Endothelial cell of umbilical vein (primary cell): Measurements from ENCODE around the gene TAF10. TPM values are rescaled to one million over a fixed set of nuclear protein-coding genes. Genes with fewer than 3 reads are reported as not detected.

ENCODE experiments used
- BruUV-seq: library from RNA; stranded (reverse); fragments of 400-500 nt; replicated peaks from 2 replicates; lab custom pipeline; 2021; lab: Mats Ljungman, UMichigan
- CTCF ChIA-PET: fragments of 300-600, 350-600 bp; sonication (Branson Sonifier 250); formaldehyde crosslinking; loops from one replicate; lab custom pipeline; 2021; ENCODE audit warnings: antibody characterized with exemption, inconsistent platforms; lab: Charles Lee
- POLR2A ChIA-PET: fragments of 300-600, 350-600 bp; sonication (Branson Sonifier 250); formaldehyde crosslinking; loops from one replicate; lab custom pipeline; 2021; ENCODE audit warnings: antibody characterized with exemption, inconsistent platforms; lab: Charles Lee
- DNase-seq: peaks from one replicate; pipeline ENCODE4 v3.0.0-alpha.2; 2011; ENCODE audit warnings: low read depth, low spot score
- FAIRE-seq: peaks from 2 replicates; lab custom pipeline; 2011; peaks lifted over from hg19 to GRCh38; lab: Jason Lieb, UNC
- H2AFZ ChIP-seq: 2 replicates; pipeline ENCODE4 v1.6.0; 2012; ENCODE audit warnings: low read depth, low read length, control low read depth, inconsistent platforms
- H3K27ac ChIP-seq: 2 replicates; pipeline ENCODE4 v1.5.1; 2011; ENCODE audit warnings: low read depth, mild to moderate bottlenecking, control low read depth, low read length, moderate library complexity; ENCODE audit not compliant: insufficient read depth
- H3K27me3 ChIP-seq, 2 experiments: 2 replicates each; pipeline versions ENCODE4 v1.6.0 to v1.6.1; 2011; ENCODE audit warnings: low read length in 2 of 2, mixed read lengths in 1 of 2; ENCODE audit not compliant: control insufficient read depth in 2 of 2, insufficient read depth in 2 of 2
- H3K36me3 ChIP-seq, 2 experiments: 2 replicates in 1 of 2; 3 replicates in 1 of 2; pipeline ENCODE4 v1.5.1; 2011; ENCODE audit warnings: low read length in 2 of 2, mild to moderate bottlenecking in 1 of 2, moderate library complexity in 1 of 2; ENCODE audit not compliant: control insufficient read depth in 2 of 2, insufficient read depth in 2 of 2; ENCODE audit errors: extremely low read depth in 1 of 2
- H3K4me1 ChIP-seq: 3 replicates; pipeline ENCODE4 v1.5.1; 2011; ENCODE audit warnings: mild to moderate bottlenecking, low read length; ENCODE audit not compliant: control insufficient read depth, insufficient read depth; ENCODE audit errors: extremely low read depth
- H3K4me2 ChIP-seq: 2 replicates; pipeline ENCODE4 v1.6.1; 2011; ENCODE audit warnings: low read length, control low read depth, mixed read lengths; ENCODE audit not compliant: insufficient read depth
- H3K4me3 ChIP-seq, 3 experiments: fragments of 200-600 bp in 1 of 3; sonication (generic), shearing (Covaris generic) in 1 of 3; replicated peaks in 1 of 3; 2 replicates each; pipeline ENCODE4 v1.5.1; 2011 to 2016; ENCODE audit warnings: control low read depth in 3 of 3, low read length in 3 of 3, mild to moderate bottlenecking in 2 of 3, inconsistent platforms in 1 of 3, low read depth in 1 of 3, moderate library complexity in 1 of 3; ENCODE audit not compliant: insufficient read depth in 1 of 3
- H3K79me2 ChIP-seq: 2 replicates; pipeline ENCODE4 v1.6.0; 2012; ENCODE audit warnings: low read length, inconsistent platforms; ENCODE audit not compliant: control insufficient read depth, insufficient read depth
- H3K9ac ChIP-seq: replicated peaks from 2 replicates; pipeline ENCODE3; 2011; ENCODE audit warnings: low read length, control low read depth; ENCODE audit not compliant: insufficient read depth; ENCODE audit errors: extremely low read depth
- H3K9me1 ChIP-seq: replicated peaks from 3 replicates; pipeline ENCODE4 v1.6.0; 2011; ENCODE audit warnings: mild to moderate bottlenecking, low read length; ENCODE audit not compliant: control insufficient read depth, insufficient read depth; ENCODE audit errors: extremely low read depth
- H3K9me3 ChIP-seq: replicated peaks from 2 replicates; pipeline ENCODE4 v1.5.1; 2012; ENCODE audit warnings: low read length, inconsistent platforms; ENCODE audit not compliant: control insufficient read depth, insufficient read depth
- H4K20me1 ChIP-seq: replicated peaks from 2 replicates; pipeline ENCODE3; 2011; ENCODE audit warnings: mild to moderate bottlenecking, low read length; ENCODE audit not compliant: control insufficient read depth, insufficient read depth; ENCODE audit errors: extremely low read depth
- EZH2 ChIP-seq: IDR thresholded peaks from 2 replicates; pipeline ENCODE4 v1.6.1; 2012; ENCODE audit warnings: borderline replicate concordance, low read depth, mild to moderate bottlenecking, moderate library complexity, low read length, inconsistent platforms; ENCODE audit not compliant: severe bottlenecking
- FOS ChIP-seq: IDR thresholded peaks from 2 replicates; pipeline ENCODE4 v1.6.1; 2011; ENCODE audit warnings: mild to moderate bottlenecking, low read length, moderate library complexity, borderline replicate concordance; ENCODE audit not compliant: insufficient read depth
- GATA2 ChIP-seq: IDR thresholded peaks from 2 replicates; pipeline ENCODE4 v1.7.0; 2011; ENCODE audit warnings: low read depth, mild to moderate bottlenecking, moderate library complexity, mixed read lengths, low read length; ENCODE audit not compliant: insufficient read length, insufficient read depth
- JUN ChIP-seq: IDR thresholded peaks from 2 replicates; pipeline ENCODE4 v1.6.1; 2011; ENCODE audit warnings: borderline replicate concordance, low read depth; ENCODE audit not compliant: insufficient read length, insufficient read depth
- MYC ChIP-seq: IDR thresholded peaks from one replicate; pipeline ENCODE4 v1.6.1; 2011; ENCODE audit warnings: mild to moderate bottlenecking, low read depth, low read length
- POLR2A ChIP-seq: IDR thresholded peaks from 2 replicates; pipeline ENCODE4 v1.6.1; 2012; ENCODE audit warnings: low read depth, mild to moderate bottlenecking, control low read depth, low read length
- POLR2AphosphoS5 ChIP-seq: IDR thresholded peaks from 2 replicates; pipeline ENCODE4 v1.6.1; 2012; ENCODE audit warnings: low read depth, mild to moderate bottlenecking, control low read depth, low read length, moderate library complexity; ENCODE audit not compliant: insufficient read depth
- dilution Hi-C: fragments of 300-500 bp; cut with MboI; formaldehyde crosslinking; loops from one replicate; pipeline ENCODE4 v1.15.0; 2019; ENCODE audit warnings: low sequenced_read_pairs; ENCODE audit not compliant: extremely low pct_ligation_motif_present
- intact Hi-C: fragments of 100-400 bp; cut with micrococcal nuclease; formaldehyde crosslinking; loops from one replicate; pipeline ENCODE4 v1.10.0; 2022
- polyA plus RNA-seq, 4 experiments: library from polyadenylated mRNA; depleted of rRNA in 3 of 4; stranded (reverse) in 3 of 4; unstranded in 1 of 4; fragments of >200 nt; gene quantifications; 2 replicates each; pipeline versions ENCODE4 v1.2.1 to v1.2.3, GENCODE V29; 2011 to 2012; ENCODE audit warnings: missing spikeins in 1 of 4
- total RNA-seq: library from RNA; stranded (reverse); gene quantifications from 2 replicates; pipeline ENCODE4 v1.2.3, GENCODE V29; 2021
- TF ChIP-seq, protein P1 (sequence below): IDR thresholded peaks from 2 replicates; pipeline ENCODE4 v1.6.1; 2011; ENCODE audit not compliant: insufficient read depth, insufficient read length
- TF ChIP-seq, protein P2 (sequence below), 2 donors: IDR thresholded peaks; 1 replicate in 1 of 2; 2 replicates in 1 of 2; pipeline ENCODE4 v1.5.1; 2011; ENCODE audit warnings: low read length in 2 of 2, mild to moderate bottlenecking in 2 of 2, moderate library complexity in 2 of 2, control low read depth in 1 of 2, inconsistent platforms in 1 of 2, low read depth in 1 of 2; ENCODE audit not compliant: insufficient read depth in 1 of 2; ENCODE audit errors: extremely low read depth in 1 of 2

Gene TAF10
- total and polyA plus RNA-seq, 2 donors (not counting 3 experiments of a cell fraction or from before 2014, with no cell fraction given), result 86.2 to 149 TPM

DNA sequence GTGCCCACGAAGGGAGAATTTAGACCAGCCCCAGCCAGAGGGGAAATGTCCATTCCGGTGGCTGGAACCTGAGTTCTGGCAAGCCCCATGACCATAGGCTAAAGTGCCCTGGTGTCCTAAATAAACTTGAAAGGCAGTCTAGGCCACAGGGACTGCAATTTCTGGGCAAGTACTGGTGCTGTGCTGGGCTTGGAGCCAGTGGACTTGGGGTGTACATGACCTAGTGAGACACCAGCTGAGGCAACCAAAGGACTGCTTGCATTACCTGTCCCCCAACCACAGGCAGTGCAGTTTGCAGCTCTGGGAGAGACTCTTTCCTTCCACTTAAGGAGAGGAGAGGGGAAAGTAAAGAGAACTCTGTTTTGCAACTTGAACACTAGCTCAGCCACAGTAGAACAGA lies 32.3 kb downstream of the TAF10 start:
- Histone ChIP-seq H3K36me3 (peaks cover 0 to 2% of the 10 kb centered on the region in 2 experiments), H3K9ac (no peak overlapping the region), H4K20me1 (no peaks in the 10 kb centered on the region), H3K27me3 (no peaks in the 10 kb centered on the region), H2AFZ (no peak overlapping the region), H3K9me3 (no peaks in the 10 kb centered on the region), H3K79me2 (no peaks in the 10 kb centered on the region), H3K27ac (no peak overlapping the region), H3K4me1 (peaks cover 32% of the 10 kb centered on the region), H3K4me3 (no peak overlapping the region), H3K4me2 (no peak overlapping the region), H3K9me1 (no peaks in the 10 kb centered on the region)
- intact Hi-C loops, result no loop called here
- CTCF ChIA-PET, result interaction anchor here (0.9 to 1.8 kb wide), 4 partner anchors 8 to 48 kb away, joined by 3 to 5 read pairs (median 4); no protein-coding TSS in a partner anchor
- POLR2A ChIA-PET, result no interaction called here
- dilution Hi-C loops, result no loop called here
- FAIRE-seq (no peak), DNase-seq (no peak)
- TF ChIP-seq FOS, result no peak
- TF ChIP-seq MYC, result no peak
- TF ChIP-seq EZH2, result no peak
- no peak for TF ChIP-seq POLR2A
- TF ChIP-seq GATA2, result no peak
- TF ChIP-seq POLR2AphosphoS5, result no peak
- TF ChIP-seq, protein P1, sequence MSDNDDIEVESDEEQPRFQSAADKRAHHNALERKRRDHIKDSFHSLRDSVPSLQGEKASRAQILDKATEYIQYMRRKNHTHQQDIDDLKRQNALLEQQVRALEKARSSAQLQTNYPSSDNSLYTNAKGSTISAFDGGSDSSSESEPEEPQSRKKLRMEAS, result no peak
- no peak for TF ChIP-seq JUN
- TF ChIP-seq, protein P2, sequence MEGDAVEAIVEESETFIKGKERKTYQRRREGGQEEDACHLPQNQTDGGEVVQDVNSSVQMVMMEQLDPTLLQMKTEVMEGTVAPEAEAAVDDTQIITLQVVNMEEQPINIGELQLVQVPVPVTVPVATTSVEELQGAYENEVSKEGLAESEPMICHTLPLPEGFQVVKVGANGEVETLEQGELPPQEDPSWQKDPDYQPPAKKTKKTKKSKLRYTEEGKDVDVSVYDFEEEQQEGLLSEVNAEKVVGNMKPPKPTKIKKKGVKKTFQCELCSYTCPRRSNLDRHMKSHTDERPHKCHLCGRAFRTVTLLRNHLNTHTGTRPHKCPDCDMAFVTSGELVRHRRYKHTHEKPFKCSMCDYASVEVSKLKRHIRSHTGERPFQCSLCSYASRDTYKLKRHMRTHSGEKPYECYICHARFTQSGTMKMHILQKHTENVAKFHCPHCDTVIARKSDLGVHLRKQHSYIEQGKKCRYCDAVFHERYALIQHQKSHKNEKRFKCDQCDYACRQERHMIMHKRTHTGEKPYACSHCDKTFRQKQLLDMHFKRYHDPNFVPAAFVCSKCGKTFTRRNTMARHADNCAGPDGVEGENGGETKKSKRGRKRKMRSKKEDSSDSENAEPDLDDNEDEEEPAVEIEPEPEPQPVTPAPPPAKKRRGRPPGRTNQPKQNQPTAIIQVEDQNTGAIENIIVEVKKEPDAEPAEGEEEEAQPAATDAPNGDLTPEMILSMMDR (IDR thresholded peaks at IDR 0.05; ENCODE audit: extremely low read depth in 1 of 2, insufficient read depth in 1 of 2, low read depth in 1 of 2, low read length in 2 of 2), result no peak
- BruUV-seq, result no TSS peak
